PC-9 (cell line): Measurements from ENCODE around the gene RHOC. TPM values are rescaled to one million over a fixed set of nuclear protein-coding genes. Genes with fewer than 3 reads are reported as not detected.
"Not testable (repeated sequence)": the region's sequence is repeated elsewhere in the genome, so short reads cannot be mapped to it uniquely, and the experiment has no call there.

ENCODE experiments used
- BruUV-seq: library from RNA; stranded (reverse); fragments of 400-500 nt; replicated peaks from 2 replicates; lab custom pipeline; 2021; lab: Mats Ljungman, UMichigan
- CTCF ChIA-PET: fragments of 300-600 bp; sonication (Branson Sonifier 250); formaldehyde crosslinking; loops from one replicate; lab custom pipeline; 2022; ENCODE audit warnings: antibody characterized with exemption; lab: Charles Lee
- POLR2A ChIA-PET: fragments of 300-600 bp; sonication (Branson Sonifier 250); formaldehyde crosslinking; loops from one replicate; lab custom pipeline; 2022; ENCODE audit warnings: antibody characterized with exemption; ENCODE audit not compliant: unreplicated experiment; lab: Charles Lee
- DNase-seq, 2 experiments: peaks; one replicate each; pipeline versions ENCODE4 v3.0.0 to v3.0.0-alpha.2; 2015 to 2022; ENCODE audit warnings: mixed read lengths in 1 of 2
- H2AFZ ChIP-seq: fragments of 200-600 bp; sonication (generic); 2 replicates; pipeline ENCODE4 v1.8.1; 2017; ENCODE audit warnings: antibody characterized with exemption
- H3F3A ChIP-seq: fragments of 200-600 bp; sonication (generic); 2 replicates; pipeline ENCODE4 v1.8.1; 2017; ENCODE audit warnings: antibody characterized with exemption, mild to moderate bottlenecking, low read depth; ENCODE audit not compliant: insufficient read depth
- H3K27ac ChIP-seq: fragments of 200-600 bp; sonication (generic); 2 replicates; pipeline ENCODE4 v1.6.1; 2016; ENCODE audit warnings: mixed run types
- H3K27me3 ChIP-seq: fragments of 200-600 bp; sonication (generic); 2 replicates; pipeline ENCODE4 v1.6.1; 2016; ENCODE audit warnings: low read depth, mixed run types; ENCODE audit not compliant: insufficient read depth
- H3K36me3 ChIP-seq: fragments of 200-600 bp; sonication (generic); 2 replicates; pipeline ENCODE4 v1.6.1; 2016; ENCODE audit warnings: low read depth, mixed run types
- H3K4me1 ChIP-seq: fragments of 200-600 bp; sonication (generic); replicated peaks from 2 replicates; pipeline ENCODE4 v1.6.1; 2016; ENCODE audit warnings: mixed run types; ENCODE audit not compliant: insufficient read depth
- H3K4me2 ChIP-seq: fragments of 200-600 bp; sonication (generic); 2 replicates; pipeline ENCODE4 v1.6.1; 2017; ENCODE audit warnings: mixed run types
- H3K4me3 ChIP-seq: fragments of 200-600 bp; sonication (generic); 2 replicates; pipeline ENCODE4 v1.6.1; 2016; ENCODE audit warnings: mixed run types
- H3K79me2 ChIP-seq: fragments of 200-600 bp; sonication (generic); 2 replicates; pipeline ENCODE4 v1.6.1; 2017; ENCODE audit warnings: low read depth, mixed run types
- H3K9me2 ChIP-seq: fragments of 200-600 bp; sonication (generic); 2 replicates; pipeline ENCODE4 v1.8.1; 2017; ENCODE audit warnings: mild to moderate bottlenecking; ENCODE audit not compliant: insufficient read depth
- H3K9me3 ChIP-seq: fragments of 200-600 bp; sonication (generic); 2 replicates; pipeline ENCODE4 v1.8.1; 2016; ENCODE audit warnings: low read depth; ENCODE audit not compliant: insufficient read depth
- H4K20me1 ChIP-seq: fragments of 200-600 bp; sonication (generic); 2 replicates; pipeline ENCODE4 v1.8.1; 2017; ENCODE audit not compliant: insufficient read depth
- CTCF ChIP-seq: fragments of 200-600 bp; sonication (generic); conservative IDR thresholded peaks from 2 replicates; pipeline ENCODE4 v1.6.1; 2017; ENCODE audit warnings: mixed run types, antibody characterized with exemption, mild to moderate bottlenecking, moderate library complexity
- EZH2 ChIP-seq: fragments of 200-600 bp; sonication (generic); IDR thresholded peaks from 2 replicates; pipeline ENCODE4 v1.8.0; 2017; ENCODE audit warnings: antibody characterized with exemption, low read depth
- intact Hi-C: fragments of 100-400 bp; cut with micrococcal nuclease; formaldehyde crosslinking; loops from one replicate; pipeline ENCODE4 v1.10.0; 2022; ENCODE audit not compliant: unreplicated experiment
- total RNA-seq: library from RNA; stranded (reverse); gene quantifications from 2 replicates; pipeline ENCODE4 v1.2.3, GENCODE V29; 2021

The RHOC gene
- total RNA-seq, 1 experiment from 2014 or later, result 200 TPM

GRCh38 chr1:112727716-112728115 is 20.8 kb upstream of the RHOC start:
- Histone ChIP-seq H2AFZ (no peak overlapping the region), H3K27me3 (no peaks in the 10 kb centered on the region), H3K4me1 (no peaks in the 10 kb centered on the region), H3K4me2 (no peak overlapping the region), H3K79me2 (no peaks in the 10 kb centered on the region), H3F3A (no peaks in the 10 kb centered on the region), H3K27ac (no peak overlapping the region), H3K9me2 (no peaks in the 10 kb centered on the region), H3K9me3 (no peaks in the 10 kb centered on the region), H3K4me3 (no peak overlapping the region), H4K20me1 (no peaks in the 10 kb centered on the region), H3K36me3 (no peaks in the 10 kb centered on the region)
- POLR2A ChIA-PET, result no interaction called here
- CTCF ChIA-PET, result no interaction called here
- BruUV-seq, result no TSS peak
- intact Hi-C loops, result no loop called here
- no peak for DNase-seq
- TF ChIP-seq EZH2, result no peak
- TF ChIP-seq CTCF, result no peak; the same call in 1 of the 2 replicates

GRCh38 chr1:112724240-112724639 is 17.3 kb upstream of the RHOC start:
- H4K20me1 ChIP-seq, BruUV-seq, CTCF ChIA-PET, POLR2A ChIA-PET, H3K4me3 ChIP-seq, H3K36me3 ChIP-seq, H3K4me2 ChIP-seq, DNase-seq, H3K4me1 ChIP-seq, H3K9me2 ChIP-seq, H2AFZ ChIP-seq, H3K27me3 ChIP-seq, H3F3A ChIP-seq, H3K27ac ChIP-seq, H3K9me3 ChIP-seq, intact Hi-C loops, H3K79me2 ChIP-seq: not testable (repeated sequence)

GRCh38 chr1:112723511-112723839 is 16.5 kb upstream of the RHOC start:
- POLR2A ChIA-PET, result no interaction called here
- no peak for DNase-seq
- no peaks in the 10 kb centered on the region for H4K20me1 ChIP-seq
- no peak overlapping the region for H3K27ac ChIP-seq
- H3K36me3 ChIP-seq, result no peaks in the 10 kb centered on the region
- H3K4me1 ChIP-seq, result no peaks in the 10 kb centered on the region
- no peak overlapping the region for H2AFZ ChIP-seq
- TF ChIP-seq EZH2, result no peak
- TF ChIP-seq CTCF, result no peak
- intact Hi-C loops, result no loop called here
- H3K9me3 ChIP-seq, result no peaks in the 10 kb centered on the region
- 0 out of 2 replicates have a peak, but pooled peaks cover 4% of the 10 kb centered on the region for H3F3A ChIP-seq
- no peaks in the 10 kb centered on the region for H3K9me2 ChIP-seq
- H3K4me2 ChIP-seq, result no peak overlapping the region
- H3K4me3 ChIP-seq, result no peak overlapping the region
- CTCF ChIA-PET, result no interaction called here
- no peaks in the 10 kb centered on the region for H3K79me2 ChIP-seq
- no peaks in the 10 kb centered on the region for H3K27me3 ChIP-seq
- BruUV-seq, result no TSS peak
